ENCODE measurements around the gene FMO5. TPM values are rescaled to one million over a fixed set of nuclear protein-coding genes. Genes with fewer than 3 reads are reported as not detected.

Gene FMO5
- total and polyA plus RNA-seq, 2 of the 13 experiments (the other 11 are each of a cell fraction or from before 2014, with no cell fraction given), result 48.2 to 149 TPM

GRCh38 chr1:147168626-147169058, 56.5 kb downstream of the FMO5 start (continued):
- TF ChIP-seq POGK (CRISPR knock-in tag; conservative IDR thresholded peaks at IDR 0.05) (0 out of 2 replicates have a peak, but pooled peaks have one; percentile 56), HIC2 (CRISPR knock-in tag; IDR thresholded peaks at IDR 0.05; ENCODE audit: low read depth) (no peak), ZNF12 (CRISPR knock-in tag; IDR thresholded peaks at IDR 0.05) (no peak), ZNF180 (CRISPR knock-in tag; IDR thresholded peaks at IDR 0.05; ENCODE audit: borderline replicate concordance, low read depth) (no peak), THAP11 (CRISPR knock-in tag; IDR thresholded peaks at IDR 0.05) (peak; percentile 28; the same call in 1 of the 2 replicates), ZNF609 (CRISPR knock-in tag; IDR thresholded peaks at IDR 0.05; ENCODE audit: borderline replicate concordance) (peak; percentile 64; the same call in 1 of the 2 replicates), RBM22 (optimal IDR thresholded peaks at IDR 0.05; ENCODE audit: low read length) (no peak), TCF7 (IDR thresholded peaks at IDR 0.05; ENCODE audit: low read depth) (peak; percentile 16; the same call in 1 of the 2 replicates), POLR2A (IDR thresholded peaks at IDR 0.05; ENCODE audit: insufficient read depth in 1 of 2, low read depth in 2 of 2, low read length in 2 of 2) (0 out of 4 replicates have a peak, but pooled peaks of 1 of the 2 experiments have one; percentile 35), MEIS1 (CRISPR knock-in tag; IDR thresholded peaks at IDR 0.05; ENCODE audit: borderline replicate concordance) (0 out of 2 replicates have a peak, but pooled peaks have one; percentile 24), SMARCE1 (IDR thresholded peaks at IDR 0.05; ENCODE audit: borderline replicate concordance) (no peak), ZNF441 (CRISPR knock-in tag; IDR thresholded peaks at IDR 0.05; ENCODE audit: borderline replicate concordance) (no peak), DMAP1 (CRISPR knock-in tag; IDR thresholded peaks at IDR 0.05) (no peak), ZNF530 (CRISPR knock-in tag; IDR thresholded peaks at IDR 0.05; ENCODE audit: low read depth) (no peak), MLXIP (CRISPR knock-in tag; IDR thresholded peaks at IDR 0.05; ENCODE audit: borderline replicate concordance) (no peak), ZBTB20 (CRISPR knock-in tag; IDR thresholded peaks at IDR 0.05; ENCODE audit: borderline replicate concordance, low read depth) (peak; percentile 71; the same call in 1 of the 2 replicates), GATAD1 (CRISPR knock-in tag; IDR thresholded peaks at IDR 0.05) (0 out of 2 replicates have a peak, but pooled peaks have one; percentile 22)

Data from HepG2 (cell line).